ENCODE measurements around the gene MAML1. TPM values are rescaled to one million over a fixed set of nuclear protein-coding genes. Genes with fewer than 3 reads are reported as not detected.
"Not testable (repeated sequence)": the region's sequence is repeated elsewhere in the genome, so short reads cannot be mapped to it uniquely, and the experiment has no call there.

The MAML1 gene
- 14.2 and 15.9 TPM in 2 replicates for total RNA-seq
- polyA plus RNA-seq = 7.5 and 8.8 TPM in 2 replicates

GRCh38 chr5:179732412-179732917, at the start of gene MAML1:
Gene MAML1, plus strand, starts transcription at chr5:179732822. Its CDS starts 291 bp downstream, at chr5:179733113.
- Histone ChIP-seq H3K36me3 (replicated peaks; ENCODE audit: insufficient read depth, low read depth) (no peaks in the 10 kb centered on the region), H4K20me1 (ENCODE audit: insufficient read depth, poor library complexity, severe bottlenecking) (peaks cover 40% of the 10 kb centered on the region), H3K79me2 (peaks cover 42% of the 10 kb centered on the region), H3K4me1 (ENCODE audit: insufficient read depth) (peaks cover 26% of the 10 kb centered on the region), H3K27me3 (no peaks in the 10 kb centered on the region), H3K4me2 (peak within 1 kb of the TSS; percentile 94), H3K4me3 (peak within 1 kb of the TSS; percentile 43), H2AFZ (peak within 1 kb of the TSS; percentile 29), H3K27ac (peak within 1 kb of the TSS; percentile 89), H3K9me2 (replicated peaks; ENCODE audit: insufficient read depth) (no peaks in the 10 kb centered on the region), H3K9me3 (ENCODE audit: low read depth) (no peaks in the 10 kb centered on the region)
- 2% methylated on average over 37 of the region's 41 CpGs for WGBS (ENCODE audit: low lambda C conversion rate, missing lambda C conversion rate)
- no peak for TF ChIP-seq EZH2phosphoT487 (IDR thresholded peaks at IDR 0.05; ENCODE audit: low read depth, severe bottlenecking, unreplicated experiment)
- peak; percentile 100 for DNase-seq (ENCODE audit: low spot score)

- not testable (repeated sequence) for H3K27ac ChIP-seq; H3K4me1 ChIP-seq (ENCODE audit: insufficient read depth); H3K9me2 ChIP-seq (replicated peaks; ENCODE audit: insufficient read depth); H2AFZ ChIP-seq; H3K4me2 ChIP-seq; DNase-seq (ENCODE audit: low spot score); H3K9me3 ChIP-seq (ENCODE audit: low read depth); H3K79me2 ChIP-seq; H3K36me3 ChIP-seq (replicated peaks; ENCODE audit: insufficient read depth, low read depth); H3K27me3 ChIP-seq; H3K4me3 ChIP-seq; H4K20me1 ChIP-seq (ENCODE audit: insufficient read depth, poor library complexity, severe bottlenecking)
- WGBS (ENCODE audit: low lambda C conversion rate, missing lambda C conversion rate) = 89% methylated on average over 9 of the region's 9 CpGs
These were observed 43.4 kb upstream of the MAML1 start for GRCh38 chr5:179689212-179689611.

- Histone ChIP-seq H3K27ac (no peak overlapping the region), H3K4me1 (ENCODE audit: insufficient read depth) (peaks cover 14% of the 10 kb centered on the region), H3K27me3 (no peaks in the 10 kb centered on the region), H3K79me2 (peaks cover 12% of the 10 kb centered on the region), H3K9me3 (ENCODE audit: low read depth) (no peaks in the 10 kb centered on the region), H3K4me2 (no peak overlapping the region), H4K20me1 (ENCODE audit: insufficient read depth, poor library complexity, severe bottlenecking) (no peaks in the 10 kb centered on the region), H2AFZ (no peak overlapping the region), H3K4me3 (no peak overlapping the region), H3K9me2 (replicated peaks; ENCODE audit: insufficient read depth) (no peaks in the 10 kb centered on the region), H3K36me3 (replicated peaks; ENCODE audit: insufficient read depth, low read depth) (no peaks in the 10 kb centered on the region)
- 89% methylated on average over 6 of the region's 6 CpGs for WGBS (ENCODE audit: low lambda C conversion rate, missing lambda C conversion rate)
- no peak for DNase-seq (ENCODE audit: low spot score)
- TF ChIP-seq CTCF (IDR thresholded peaks at IDR 0.05; ENCODE audit: poor library complexity) (no peak), EZH2phosphoT487 (IDR thresholded peaks at IDR 0.05; ENCODE audit: low read depth, severe bottlenecking, unreplicated experiment) (no peak), EZH2 (IDR thresholded peaks at IDR 0.05; ENCODE audit: borderline replicate concordance) (no peak)
These were observed 38.1 kb upstream of the MAML1 start for GRCh38 chr5:179694561-179694960.

- H3K4me2 ChIP-seq = peak overlapping the region; percentile 76
- no peak overlapping the region for H3K4me3 ChIP-seq
- H3K9me3 ChIP-seq (ENCODE audit: low read depth) = no peaks in the 10 kb centered on the region
- H3K27ac ChIP-seq = peak overlapping the region; percentile 94
- 52% methylated on average over 3 of the region's 3 CpGs for WGBS (ENCODE audit: low lambda C conversion rate, missing lambda C conversion rate)
- no peaks in the 10 kb centered on the region for H3K27me3 ChIP-seq
- peak; percentile 12 for DNase-seq (ENCODE audit: low spot score)
- peaks cover 33% of the 10 kb centered on the region for H3K79me2 ChIP-seq
- no peaks in the 10 kb centered on the region for H3K9me2 ChIP-seq (replicated peaks; ENCODE audit: insufficient read depth)
- H3K36me3 ChIP-seq (replicated peaks; ENCODE audit: insufficient read depth, low read depth) = no peaks in the 10 kb centered on the region
- H2AFZ ChIP-seq = no peak overlapping the region
- H4K20me1 ChIP-seq (ENCODE audit: insufficient read depth, poor library complexity, severe bottlenecking) = peaks cover 18% of the 10 kb centered on the region
- TF ChIP-seq EZH2phosphoT487 (IDR thresholded peaks at IDR 0.05; ENCODE audit: low read depth, severe bottlenecking, unreplicated experiment) = peak; percentile 44
- TF ChIP-seq EZH2 (IDR thresholded peaks at IDR 0.05; ENCODE audit: borderline replicate concordance) = no peak
- no peak for TF ChIP-seq CTCF (IDR thresholded peaks at IDR 0.05; ENCODE audit: poor library complexity)
- H3K4me1 ChIP-seq (ENCODE audit: insufficient read depth) = peaks cover 14% of the 10 kb centered on the region
These were observed 36.0 kb upstream of the MAML1 start for GRCh38 chr5:179696603-179697002.

All from hepatocyte (in vitro differentiated cells).